AG04449 (cell line): ENCODE data around the gene KDM1B.

Source experiments
- CTCF ChIA-PET: fragments of 350-600 bp; formaldehyde crosslinking; extraction: SDS; loops from one replicate; lab custom pipeline; 2021; ENCODE audit warnings: antibody characterized with exemption; lab: Yijun Ruan, JAX
- POLR2A ChIA-PET: fragments of 400-600, 350-600 bp; formaldehyde crosslinking; extraction: SDS; loops from one replicate; lab custom pipeline; 2020; ENCODE audit warnings: antibody characterized with exemption, inconsistent platforms; lab: Yijun Ruan, JAX
- DNase-seq: peaks from one replicate; pipeline ENCODE4 v3.0.0-alpha.2; 2010; ENCODE audit warnings: low read depth, low spot score
- H3K4me3 ChIP-seq: 2 replicates; pipeline ENCODE4 v1.5.1; 2011; ENCODE audit warnings: low read depth, mild to moderate bottlenecking, control low read depth, low read length
- TF ChIP-seq, protein P1 (sequence below): IDR thresholded peaks from one replicate; pipeline ENCODE4 v1.5.1; 2011; ENCODE audit warnings: mild to moderate bottlenecking, moderate library complexity, low read length, control low read depth, inconsistent platforms; ENCODE audit not compliant: insufficient read depth; ENCODE audit errors: missing control alignments

Gene KDM1B

DNA sequence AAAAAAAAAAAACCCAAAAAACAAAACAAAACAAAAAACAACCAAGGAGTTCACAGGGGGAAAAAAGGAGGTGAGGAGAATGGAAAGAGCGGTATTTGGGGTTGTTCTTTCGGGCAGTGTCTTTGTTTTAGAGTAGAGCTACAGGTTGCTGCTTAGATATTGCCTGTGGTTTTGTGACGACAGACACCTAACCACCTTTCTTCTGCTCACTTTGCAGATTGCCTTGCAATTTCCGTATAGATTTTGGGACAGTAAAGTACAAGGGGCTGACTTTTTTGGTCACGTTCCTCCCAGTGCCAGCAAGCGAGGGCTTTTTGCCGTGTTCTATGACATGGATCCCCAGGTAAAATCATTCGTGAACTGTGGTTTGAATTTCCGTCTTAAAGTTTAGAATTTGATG lies 58.2 kb downstream of the KDM1B start:
- DNase-seq, result no peak
- POLR2A ChIA-PET, result no interaction called here
- TF ChIP-seq, protein P1, sequence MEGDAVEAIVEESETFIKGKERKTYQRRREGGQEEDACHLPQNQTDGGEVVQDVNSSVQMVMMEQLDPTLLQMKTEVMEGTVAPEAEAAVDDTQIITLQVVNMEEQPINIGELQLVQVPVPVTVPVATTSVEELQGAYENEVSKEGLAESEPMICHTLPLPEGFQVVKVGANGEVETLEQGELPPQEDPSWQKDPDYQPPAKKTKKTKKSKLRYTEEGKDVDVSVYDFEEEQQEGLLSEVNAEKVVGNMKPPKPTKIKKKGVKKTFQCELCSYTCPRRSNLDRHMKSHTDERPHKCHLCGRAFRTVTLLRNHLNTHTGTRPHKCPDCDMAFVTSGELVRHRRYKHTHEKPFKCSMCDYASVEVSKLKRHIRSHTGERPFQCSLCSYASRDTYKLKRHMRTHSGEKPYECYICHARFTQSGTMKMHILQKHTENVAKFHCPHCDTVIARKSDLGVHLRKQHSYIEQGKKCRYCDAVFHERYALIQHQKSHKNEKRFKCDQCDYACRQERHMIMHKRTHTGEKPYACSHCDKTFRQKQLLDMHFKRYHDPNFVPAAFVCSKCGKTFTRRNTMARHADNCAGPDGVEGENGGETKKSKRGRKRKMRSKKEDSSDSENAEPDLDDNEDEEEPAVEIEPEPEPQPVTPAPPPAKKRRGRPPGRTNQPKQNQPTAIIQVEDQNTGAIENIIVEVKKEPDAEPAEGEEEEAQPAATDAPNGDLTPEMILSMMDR, result no peak
- CTCF ChIA-PET, result no interaction called here
- no peak overlapping the region for H3K4me3 ChIP-seq

DNA sequence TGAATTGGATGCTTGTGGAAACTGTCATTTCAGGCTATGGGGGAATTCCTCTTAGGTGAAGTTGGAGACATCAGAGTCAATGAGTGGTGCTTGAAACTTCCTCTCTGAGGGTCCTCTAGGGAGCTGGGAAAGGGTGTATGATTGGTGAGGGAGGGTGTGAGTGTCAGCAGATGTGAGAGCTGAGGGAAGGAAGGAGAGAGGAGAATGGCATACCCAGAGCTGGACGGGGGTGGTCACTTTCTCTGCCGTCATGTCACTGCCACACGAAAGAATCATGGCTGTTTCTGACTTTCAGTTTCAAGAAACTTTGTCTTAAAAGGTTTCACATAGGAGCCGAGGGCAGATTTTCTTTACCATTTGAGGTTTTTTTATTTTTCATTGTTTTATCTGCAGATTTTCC lies 58.8 kb downstream of the KDM1B start:
- TF ChIP-seq, protein P1, result no peak
- no peak overlapping the region for H3K4me3 ChIP-seq
- no peak for DNase-seq
- ChIA-PET POLR2A (no interaction called here), CTCF (no interaction called here)

DNA sequence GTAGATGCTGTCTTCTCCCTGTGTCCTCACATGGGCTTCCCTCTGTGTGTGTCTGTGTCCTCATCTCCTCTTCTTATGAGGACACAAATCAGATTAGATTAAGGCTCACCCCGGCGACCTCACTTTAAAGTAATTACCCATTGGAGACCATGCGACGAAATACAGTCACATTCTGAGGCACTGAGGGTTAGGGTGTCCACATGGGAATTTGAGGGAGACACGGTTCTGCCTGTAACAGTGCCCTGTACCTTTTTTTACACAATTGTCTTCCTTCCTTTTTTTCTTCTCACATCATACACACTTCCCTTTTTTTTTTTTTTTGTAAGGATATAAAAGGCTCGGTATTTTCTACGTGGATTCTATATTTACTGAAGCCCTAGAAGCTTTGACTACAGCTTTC lies 60.2 kb downstream of the KDM1B start:
- ChIA-PET CTCF (interaction anchor here (1.1 kb wide), 1 partner anchor 288 kb away, joined by 3 read pairs; no protein-coding TSS in a partner anchor), POLR2A (no interaction called here)
- H3K4me3 ChIP-seq, result no peak overlapping the region
- TF ChIP-seq, protein P1, result no peak
- no peak for DNase-seq

DNA sequence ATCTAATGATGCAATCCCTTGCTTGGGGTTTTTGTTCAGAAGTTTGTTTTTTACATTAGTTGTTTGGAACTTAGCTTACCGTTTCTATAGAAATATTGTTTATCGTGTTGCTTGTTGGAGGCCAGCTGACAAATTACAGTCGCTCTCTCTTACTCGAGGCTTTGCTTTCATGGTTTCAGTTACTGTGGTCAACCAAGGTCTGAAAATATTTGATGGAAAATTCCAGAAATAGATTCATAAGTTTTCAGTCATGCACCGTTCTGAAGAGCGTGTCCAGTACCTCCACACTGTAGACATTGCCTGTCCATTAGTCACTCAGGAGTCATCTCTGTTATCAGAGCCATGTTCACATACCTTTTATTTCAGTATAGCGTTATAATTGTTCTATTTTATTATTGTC lies 61.2 kb downstream of the KDM1B start:
- peak; percentile 52 for DNase-seq
- ChIA-PET CTCF (no interaction called here), POLR2A (no interaction called here)
- no peak overlapping the region for H3K4me3 ChIP-seq
- TF ChIP-seq, protein P1, result no peak

DNA sequence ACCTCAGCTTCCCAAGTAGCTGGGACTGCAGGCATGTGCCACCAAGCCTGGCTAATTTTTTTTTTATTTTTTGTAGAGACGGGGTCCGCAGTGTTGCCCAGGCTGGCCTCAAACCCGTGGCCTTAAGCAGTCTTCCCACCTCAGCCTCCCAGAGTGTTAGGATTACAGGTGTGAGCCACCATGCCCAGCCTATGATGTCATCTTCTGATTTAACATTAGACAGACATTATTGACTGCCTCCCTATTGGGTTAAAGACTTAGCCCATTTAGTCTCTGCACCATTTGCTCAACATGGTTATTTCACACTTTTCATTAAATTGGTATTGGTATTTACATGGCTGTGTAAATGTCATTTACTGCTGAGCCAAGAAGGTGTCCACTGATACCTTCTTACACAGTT lies 63.0 kb downstream of the KDM1B start:
- no peak for DNase-seq
- TF ChIP-seq, protein P1, result no peak
- ChIA-PET CTCF (interaction anchor here (0.5 kb wide), 1 partner anchor 54 kb away, joined by 3 read pairs; no protein-coding TSS in a partner anchor), POLR2A (no interaction called here)
- H3K4me3 ChIP-seq, result no peak overlapping the region

DNA sequence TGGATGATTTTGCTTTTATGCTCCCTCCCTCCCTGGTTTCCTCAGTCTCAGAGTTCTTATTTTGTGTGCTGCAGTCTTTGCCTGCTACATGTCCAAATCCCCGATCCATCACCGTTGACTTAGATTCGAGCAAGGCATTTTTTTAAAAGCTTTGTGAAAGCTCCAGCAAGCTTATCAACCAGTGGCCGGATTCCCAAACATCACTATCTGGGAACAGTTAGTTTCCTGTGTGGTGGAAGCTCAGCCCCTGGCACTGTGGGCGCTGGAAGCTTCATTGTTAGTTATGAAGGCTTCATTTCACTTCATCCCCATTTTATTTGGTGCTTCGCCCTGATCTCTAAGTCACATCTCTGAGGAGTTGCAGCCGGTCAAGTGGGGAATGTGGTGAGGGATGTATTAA lies 64.4 kb downstream of the KDM1B start:
- ChIA-PET POLR2A (no interaction called here), CTCF (no interaction called here)
- H3K4me3 ChIP-seq, result no peak overlapping the region
- no peak for DNase-seq
- TF ChIP-seq, protein P1, result no peak
